GM12878 (cell line): Measurements from ENCODE around the gene FGGY.

Experiments
- EZH2 ChIP-seq: IDR thresholded peaks from 2 replicates; pipeline ENCODE4 v1.6.1; 2012; ENCODE audit warnings: low read depth, mild to moderate bottlenecking, control low read depth, inconsistent platforms, low read length, borderline replicate concordance; ENCODE audit not compliant: control insufficient read depth
- GABPA ChIP-seq: IDR thresholded peaks from 2 replicates; pipeline ENCODE4 v1.6.1; 2014; ENCODE audit warnings: antibody characterized with exemption, low read depth, mild to moderate bottlenecking, inconsistent platforms
- IRF4 ChIP-seq: IDR thresholded peaks from 2 replicates; pipeline ENCODE4 v1.6.1; 2011; ENCODE audit warnings: low read depth, low read length
- TF ChIP-seq, protein P1 (sequence below): IDR thresholded peaks from 2 replicates; pipeline ENCODE4 v1.6.1; 2012; ENCODE audit warnings: mild to moderate bottlenecking, low read depth, low read length
- TF ChIP-seq, protein P2 (sequence below), 3 experiments: IDR thresholded peaks in 2 of 3; conservative IDR thresholded peaks in 1 of 3; 2 replicates each; pipeline ENCODE4 v1.5.1; 2011; ENCODE audit warnings: low read depth in 3 of 3, low read length in 3 of 3, mild to moderate bottlenecking in 3 of 3, control low read depth in 2 of 3, moderate library complexity in 2 of 3, inconsistent platforms in 1 of 3, mixed read lengths in 1 of 3; ENCODE audit not compliant: control insufficient read depth in 2 of 3, insufficient read depth in 1 of 3; ENCODE audit errors: extremely low read depth in 1 of 3
- TF ChIP-seq, protein P3 (sequence below): fragments of 450-650 bp; formaldehyde crosslinking; IDR thresholded peaks from 2 replicates; pipeline ENCODE4 v1.5.0; 2022; ENCODE audit warnings: mild to moderate bottlenecking, missing genetic modification characterization

DNA sequence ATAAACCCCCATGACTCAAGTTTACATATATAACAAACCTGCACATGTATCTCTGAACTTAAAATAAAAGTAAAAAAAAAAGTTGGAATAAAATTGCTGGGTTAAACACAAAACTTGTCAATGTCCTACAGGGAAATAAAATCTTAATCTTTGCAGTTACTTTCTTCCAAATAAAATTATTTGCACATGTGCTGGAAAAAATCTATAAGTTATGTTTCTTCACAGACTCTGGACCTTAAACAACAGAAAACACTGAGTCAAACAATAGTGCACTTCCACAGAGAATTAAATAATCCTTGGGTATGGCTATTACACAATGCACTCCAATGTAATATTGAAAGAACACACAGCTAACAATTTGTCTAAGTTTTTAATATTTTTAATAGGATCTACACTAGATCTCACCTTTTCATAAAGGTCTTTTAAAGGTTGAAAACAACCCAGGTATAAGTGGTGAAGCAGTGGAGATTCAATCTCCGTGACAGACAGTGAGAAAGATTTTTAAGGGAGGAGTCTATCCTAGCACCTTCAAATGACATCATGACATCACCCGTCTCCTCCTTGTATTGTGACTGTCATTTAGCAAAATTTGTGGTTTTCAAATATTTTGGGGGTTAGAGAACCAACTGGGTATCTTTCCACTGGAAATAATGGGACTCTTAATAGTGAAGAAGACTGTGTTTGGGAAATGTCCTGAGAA, 25.2 kb upstream of the FGGY start:
- TF ChIP-seq, protein P1, sequence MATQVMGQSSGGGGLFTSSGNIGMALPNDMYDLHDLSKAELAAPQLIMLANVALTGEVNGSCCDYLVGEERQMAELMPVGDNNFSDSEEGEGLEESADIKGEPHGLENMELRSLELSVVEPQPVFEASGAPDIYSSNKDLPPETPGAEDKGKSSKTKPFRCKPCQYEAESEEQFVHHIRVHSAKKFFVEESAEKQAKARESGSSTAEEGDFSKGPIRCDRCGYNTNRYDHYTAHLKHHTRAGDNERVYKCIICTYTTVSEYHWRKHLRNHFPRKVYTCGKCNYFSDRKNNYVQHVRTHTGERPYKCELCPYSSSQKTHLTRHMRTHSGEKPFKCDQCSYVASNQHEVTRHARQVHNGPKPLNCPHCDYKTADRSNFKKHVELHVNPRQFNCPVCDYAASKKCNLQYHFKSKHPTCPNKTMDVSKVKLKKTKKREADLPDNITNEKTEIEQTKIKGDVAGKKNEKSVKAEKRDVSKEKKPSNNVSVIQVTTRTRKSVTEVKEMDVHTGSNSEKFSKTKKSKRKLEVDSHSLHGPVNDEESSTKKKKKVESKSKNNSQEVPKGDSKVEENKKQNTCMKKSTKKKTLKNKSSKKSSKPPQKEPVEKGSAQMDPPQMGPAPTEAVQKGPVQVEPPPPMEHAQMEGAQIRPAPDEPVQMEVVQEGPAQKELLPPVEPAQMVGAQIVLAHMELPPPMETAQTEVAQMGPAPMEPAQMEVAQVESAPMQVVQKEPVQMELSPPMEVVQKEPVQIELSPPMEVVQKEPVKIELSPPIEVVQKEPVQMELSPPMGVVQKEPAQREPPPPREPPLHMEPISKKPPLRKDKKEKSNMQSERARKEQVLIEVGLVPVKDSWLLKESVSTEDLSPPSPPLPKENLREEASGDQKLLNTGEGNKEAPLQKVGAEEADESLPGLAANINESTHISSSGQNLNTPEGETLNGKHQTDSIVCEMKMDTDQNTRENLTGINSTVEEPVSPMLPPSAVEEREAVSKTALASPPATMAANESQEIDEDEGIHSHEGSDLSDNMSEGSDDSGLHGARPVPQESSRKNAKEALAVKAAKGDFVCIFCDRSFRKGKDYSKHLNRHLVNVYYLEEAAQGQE, result no peak
- TF ChIP-seq, protein P2, sequence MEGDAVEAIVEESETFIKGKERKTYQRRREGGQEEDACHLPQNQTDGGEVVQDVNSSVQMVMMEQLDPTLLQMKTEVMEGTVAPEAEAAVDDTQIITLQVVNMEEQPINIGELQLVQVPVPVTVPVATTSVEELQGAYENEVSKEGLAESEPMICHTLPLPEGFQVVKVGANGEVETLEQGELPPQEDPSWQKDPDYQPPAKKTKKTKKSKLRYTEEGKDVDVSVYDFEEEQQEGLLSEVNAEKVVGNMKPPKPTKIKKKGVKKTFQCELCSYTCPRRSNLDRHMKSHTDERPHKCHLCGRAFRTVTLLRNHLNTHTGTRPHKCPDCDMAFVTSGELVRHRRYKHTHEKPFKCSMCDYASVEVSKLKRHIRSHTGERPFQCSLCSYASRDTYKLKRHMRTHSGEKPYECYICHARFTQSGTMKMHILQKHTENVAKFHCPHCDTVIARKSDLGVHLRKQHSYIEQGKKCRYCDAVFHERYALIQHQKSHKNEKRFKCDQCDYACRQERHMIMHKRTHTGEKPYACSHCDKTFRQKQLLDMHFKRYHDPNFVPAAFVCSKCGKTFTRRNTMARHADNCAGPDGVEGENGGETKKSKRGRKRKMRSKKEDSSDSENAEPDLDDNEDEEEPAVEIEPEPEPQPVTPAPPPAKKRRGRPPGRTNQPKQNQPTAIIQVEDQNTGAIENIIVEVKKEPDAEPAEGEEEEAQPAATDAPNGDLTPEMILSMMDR (IDR thresholded peaks at IDR 0.05 in 2 of 3, conservative IDR thresholded peaks at IDR 0.05 in 1 of 3; ENCODE audit: control insufficient read depth in 2 of 3, extremely low read depth in 1 of 3, insufficient read depth in 1 of 3, low read depth in 3 of 3, low read length in 3 of 3), result no peak
- TF ChIP-seq IRF4 (no peak), EZH2 (no peak), GABPA (no peak)
- TF ChIP-seq, protein P3, sequence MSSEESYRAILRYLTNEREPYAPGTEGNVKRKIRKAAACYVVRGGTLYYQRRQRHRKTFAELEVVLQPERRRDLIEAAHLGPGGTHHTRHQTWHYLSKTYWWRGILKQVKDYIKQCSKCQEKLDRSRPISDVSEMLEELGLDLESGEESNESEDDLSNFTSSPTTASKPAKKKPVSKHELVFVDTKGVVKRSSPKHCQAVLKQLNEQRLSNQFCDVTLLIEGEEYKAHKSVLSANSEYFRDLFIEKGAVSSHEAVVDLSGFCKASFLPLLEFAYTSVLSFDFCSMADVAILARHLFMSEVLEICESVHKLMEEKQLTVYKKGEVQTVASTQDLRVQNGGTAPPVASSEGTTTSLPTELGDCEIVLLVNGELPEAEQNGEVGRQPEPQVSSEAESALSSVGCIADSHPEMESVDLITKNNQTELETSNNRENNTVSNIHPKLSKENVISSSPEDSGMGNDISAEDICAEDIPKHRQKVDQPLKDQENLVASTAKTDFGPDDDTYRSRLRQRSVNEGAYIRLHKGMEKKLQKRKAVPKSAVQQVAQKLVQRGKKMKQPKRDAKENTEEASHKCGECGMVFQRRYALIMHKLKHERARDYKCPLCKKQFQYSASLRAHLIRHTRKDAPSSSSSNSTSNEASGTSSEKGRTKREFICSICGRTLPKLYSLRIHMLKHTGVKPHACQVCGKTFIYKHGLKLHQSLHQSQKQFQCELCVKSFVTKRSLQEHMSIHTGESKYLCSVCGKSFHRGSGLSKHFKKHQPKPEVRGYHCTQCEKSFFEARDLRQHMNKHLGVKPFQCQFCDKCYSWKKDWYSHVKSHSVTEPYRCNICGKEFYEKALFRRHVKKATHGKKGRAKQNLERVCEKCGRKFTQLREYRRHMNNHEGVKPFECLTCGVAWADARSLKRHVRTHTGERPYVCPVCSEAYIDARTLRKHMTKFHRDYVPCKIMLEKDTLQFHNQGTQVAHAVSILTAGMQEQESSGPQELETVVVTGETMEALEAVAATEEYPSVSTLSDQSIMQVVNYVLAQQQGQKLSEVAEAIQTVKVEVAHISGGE (CRISPR knock-in tag), result no peak
